Subcutaneous adipose tissue (tissue), 4 donors: ENCODE results near the gene MACF1. TPM values are rescaled to one million over a fixed set of nuclear protein-coding genes. Genes with fewer than 3 reads are reported as not detected.

Experiments
- CTCF ChIP-seq: fragments of 450-650 bp; IDR thresholded peaks from one replicate; pipeline ENCODE4 v1.5.1; 2016; ENCODE audit warnings: low read depth, mild to moderate bottlenecking, control low read depth, antibody characterized with exemption, moderate library complexity
- total RNA-seq, 4 donors: library from RNA; depleted of rRNA; stranded (reverse); fragments of >200 nt; gene quantifications; one replicate each; pipeline ENCODE4 v1.1.0, GENCODE V29; 2016

MACF1 gene
- total RNA-seq, 4 donors from 2014 or later, result 297 to 398 (median 352) TPM

GRCh38 chr1:39435597-39435996 is 231.1 kb downstream of the MACF1 start:
- no peak for TF ChIP-seq CTCF

GRCh38 chr1:39436842-39437241 is 232.3 kb downstream of the MACF1 start:
- TF ChIP-seq CTCF, result no peak

GRCh38 chr1:39438042-39438441 is 233.5 kb downstream of the MACF1 start:
- TF ChIP-seq CTCF, result no peak

- TF ChIP-seq CTCF, result no peak
Measured at GRCh38 chr1:39440856-39441255, 236.4 kb downstream of the MACF1 start.

- no peak for TF ChIP-seq CTCF
Measured at GRCh38 chr1:39441797-39442196, 237.3 kb downstream of the MACF1 start.

- TF ChIP-seq CTCF, result no peak
Measured at GRCh38 chr1:39445573-39445972, 241.1 kb downstream of the MACF1 start.

GRCh38 chr1:39446986-39447567 is 242.6 kb downstream of the MACF1 start:
- no peak for TF ChIP-seq CTCF
